Spleen (tissue), 11 donors: Measurements from ENCODE around the gene TBXA2R. TPM values are rescaled to one million over a fixed set of nuclear protein-coding genes. Genes with fewer than 3 reads are reported as not detected.

Experiments used
- DNase-seq: peaks from one replicate; pipeline ENCODE4 v3.0.0-alpha.2; 2020
- H3K27ac ChIP-seq, 8 donors: fragments of 200-600 bp; sonication (generic) in 7 of 8; 1 replicate in 4 of 8; 2 replicates in 4 of 8; pipeline versions ENCODE4 v1.5.0 to v1.8.0; 2016 to 2021; ENCODE audit warnings: inconsistent platforms in 4 of 8, mild to moderate bottlenecking in 4 of 8, moderate library complexity in 1 of 8
- H3K27me3 ChIP-seq, 7 donors: fragments of 200-600 bp; sonication (generic) in 6 of 7; replicated peaks in 1 of 7; 1 replicate in 4 of 7; 2 replicates in 3 of 7; pipeline versions ENCODE4 v1.5.0 to v1.8.0; 2016 to 2021; ENCODE audit warnings: inconsistent platforms in 3 of 7, mild to moderate bottlenecking in 1 of 7
- H3K36me3 ChIP-seq, 6 donors: fragments of 200-600 bp; sonication (generic) in 5 of 6; 1 replicate in 4 of 6; 2 replicates in 2 of 6; pipeline versions ENCODE4 v1.5.0 to v1.8.0; 2016 to 2021; ENCODE audit warnings: inconsistent platforms in 2 of 6
- H3K4me1 ChIP-seq, 6 donors: fragments of 200-600 bp; sonication (generic) in 5 of 6; 1 replicate in 3 of 6; 2 replicates in 3 of 6; pipeline versions ENCODE4 v1.5.0 to v1.8.0; 2016 to 2021; ENCODE audit warnings: inconsistent platforms in 3 of 6
- H3K4me3 ChIP-seq, 8 donors: fragments of 200-600 bp; sonication (generic) in 7 of 8; 1 replicate in 4 of 8; 2 replicates in 4 of 8; pipeline versions ENCODE4 v1.5.0 to v1.8.0; 2016 to 2021; ENCODE audit warnings: inconsistent platforms in 4 of 8, mild to moderate bottlenecking in 4 of 8, moderate library complexity in 2 of 8
- H3K9me3 ChIP-seq, 8 donors: fragments of 200-600 bp; sonication (generic) in 7 of 8; 1 replicate in 4 of 8; 2 replicates in 4 of 8; pipeline versions ENCODE4 v1.5.0 to v1.8.0; 2016 to 2021; ENCODE audit warnings: inconsistent platforms in 4 of 8
- POLR2A ChIP-seq, 3 donors: fragments of 450-650 bp; IDR thresholded peaks; one replicate each; pipeline ENCODE4 v1.5.1; 2017; ENCODE audit warnings: antibody characterized with exemption in 3 of 3, mild to moderate bottlenecking in 1 of 3
- POLR2AphosphoS5 ChIP-seq, 3 donors: sonication (generic); formaldehyde crosslinking; IDR thresholded peaks; one replicate each; pipeline ENCODE4 v1.5.1; 2017; ENCODE audit warnings: antibody characterized with exemption in 3 of 3
- WGBS, 5 donors: extraction: QIAGEN DNeasy Blood & Tissue Kit in 3 of 5; methylation state at CpG; one replicate each; pipeline versions ENCODE4 v1.1.5 to v1.1.7; 2013 to 2018; 5-methylcytosine and 5-hydroxymethylcytosine counted together
- intact Hi-C: fragments of 100-400 bp; cut with DNase I; formaldehyde crosslinking; loops from one replicate; pipeline ENCODE4 v1.15.0; 2023; ENCODE audit warnings: low total_unique reads
- polyA plus RNA-seq, 3 donors: library from polyadenylated mRNA; stranded (reverse); fragments of 200-250 nt; gene quantifications; one replicate each; pipeline ENCODE4 v1.2.1, GENCODE V29; 2013
- total RNA-seq, 7 donors: library from RNA; depleted of rRNA in 3 of 7; stranded (reverse); fragments of >200 nt in 3 of 7; fragmentation: NEBNext Ultra II Directional in 4 of 7; extraction: Animal tissue kit (Norgen Biotek cat#: 25700) in 4 of 7; gene quantifications; one replicate each; pipeline versions ENCODE4 v1.1.0 to v1.2.1, GENCODE V29; 2016 to 2021
- TF ChIP-seq, protein P1 (sequence below), 11 experiments: fragments of 200-600 bp in 7 of 11; fragments of 450-650 bp in 4 of 11; sonication (generic) in 4 of 11; IDR thresholded peaks in 8 of 11; conservative IDR thresholded peaks in 3 of 11; 1 replicate in 7 of 11; 2 replicates in 4 of 11; pipeline versions ENCODE4 v1.4.0 to v1.8.0; 2016 to 2021; ENCODE audit warnings: antibody characterized with exemption in 11 of 11, inconsistent platforms in 4 of 11, mild to moderate bottlenecking in 1 of 11
- donor health status: healthy with polysubstance abuse.
- donor health status: DM: no; HTN: no; CAD: no; lungs with moderate emphysema.
- donor health status: DM: no; HTN: no; CAD: no.
- donor health status: Bipolar disorder and iron deficiency.
- donor health status: healthy.
- donor health status: DM: no; HTN: no; CAD: no.
- donor health status: DM: yes; HTN: yes; CAD: no.

Gene TBXA2R
- total and polyA plus RNA-seq, 10 donors, result 2.1 to 16.1 (median 10.5) TPM

DNA sequence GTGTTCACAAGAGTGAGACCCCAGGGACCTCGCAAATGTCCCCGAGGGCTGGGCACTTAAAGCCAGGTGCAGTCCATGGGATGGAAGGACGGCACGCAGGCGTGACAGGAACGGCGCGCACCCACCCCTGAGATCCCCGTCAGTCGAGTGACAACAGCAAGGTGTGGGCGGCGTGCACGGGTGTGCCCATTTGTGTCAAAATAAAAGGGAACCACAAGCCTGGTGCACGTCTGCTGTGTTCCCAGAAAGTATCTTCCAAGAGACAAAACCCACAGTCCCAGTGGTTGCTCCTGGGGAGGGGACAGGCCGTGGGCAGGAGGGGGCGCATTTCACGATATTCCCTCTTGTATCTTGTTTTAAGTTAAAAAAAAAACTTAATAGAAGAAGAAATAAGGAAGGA lies 35.6 kb upstream of the TBXA2R start:
- H3K36me3 ChIP-seq, result peaks cover 0 to 100% (median 76%) of the 10 kb centered on the region in 6 donors

DNA sequence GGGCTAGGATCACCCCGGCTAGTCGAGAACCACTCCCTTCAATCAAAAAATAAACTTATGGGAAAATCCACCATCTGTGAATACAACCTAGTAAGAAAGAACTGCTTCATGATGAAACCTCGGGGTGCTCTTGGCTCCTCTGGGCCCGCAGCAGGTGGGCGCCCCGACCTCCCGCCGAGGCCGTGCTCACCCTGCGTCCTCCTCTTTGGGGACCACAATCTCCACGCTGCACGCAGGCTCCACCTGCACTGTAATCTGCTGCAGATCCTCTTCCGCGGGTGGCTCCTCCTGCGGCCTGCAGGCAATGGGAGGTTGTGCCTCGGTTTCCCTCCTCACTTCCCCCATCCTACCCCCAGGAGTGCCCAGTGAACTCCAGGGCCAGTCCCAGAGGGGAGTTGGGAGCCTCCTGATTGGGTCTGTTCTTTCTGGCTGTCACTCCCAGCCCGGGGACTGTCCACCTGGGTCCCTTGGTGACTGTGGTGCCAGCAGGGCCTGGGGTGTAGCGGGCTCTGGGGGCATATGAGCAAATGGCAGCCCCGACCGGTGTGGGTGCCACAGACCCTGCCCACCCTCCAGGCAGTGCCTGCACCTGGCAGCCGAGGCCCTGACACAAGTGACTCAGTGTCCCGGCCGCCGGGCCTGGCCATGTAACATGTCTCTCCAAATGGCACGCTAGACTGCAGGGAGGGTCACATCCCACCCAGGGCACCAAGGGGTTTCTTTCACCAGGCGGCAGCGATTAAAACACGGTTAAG lies 35.0 kb upstream of the TBXA2R start:
- Histone ChIP-seq H3K27me3 (no peaks in the 10 kb centered on the region), H3K4me1 (no peaks in the 10 kb centered on the region), H3K9me3 (no peaks in the 10 kb centered on the region), H3K4me3 (no peak overlapping the region), H3K27ac (no peak overlapping the region), H3K36me3 (peaks cover 0 to 100% (median 79%) of the 10 kb centered on the region in 6 donors)
- intact Hi-C loops, result no loop called here
- DNase-seq, result no peak
- 91 to 97% (median 94%) methylated on average over 20 to 28 of the region's 28 CpGs for WGBS, 5 donors
- no peak for TF ChIP-seq POLR2A (IDR thresholded peaks at IDR 0.05)
- TF ChIP-seq, protein P1, sequence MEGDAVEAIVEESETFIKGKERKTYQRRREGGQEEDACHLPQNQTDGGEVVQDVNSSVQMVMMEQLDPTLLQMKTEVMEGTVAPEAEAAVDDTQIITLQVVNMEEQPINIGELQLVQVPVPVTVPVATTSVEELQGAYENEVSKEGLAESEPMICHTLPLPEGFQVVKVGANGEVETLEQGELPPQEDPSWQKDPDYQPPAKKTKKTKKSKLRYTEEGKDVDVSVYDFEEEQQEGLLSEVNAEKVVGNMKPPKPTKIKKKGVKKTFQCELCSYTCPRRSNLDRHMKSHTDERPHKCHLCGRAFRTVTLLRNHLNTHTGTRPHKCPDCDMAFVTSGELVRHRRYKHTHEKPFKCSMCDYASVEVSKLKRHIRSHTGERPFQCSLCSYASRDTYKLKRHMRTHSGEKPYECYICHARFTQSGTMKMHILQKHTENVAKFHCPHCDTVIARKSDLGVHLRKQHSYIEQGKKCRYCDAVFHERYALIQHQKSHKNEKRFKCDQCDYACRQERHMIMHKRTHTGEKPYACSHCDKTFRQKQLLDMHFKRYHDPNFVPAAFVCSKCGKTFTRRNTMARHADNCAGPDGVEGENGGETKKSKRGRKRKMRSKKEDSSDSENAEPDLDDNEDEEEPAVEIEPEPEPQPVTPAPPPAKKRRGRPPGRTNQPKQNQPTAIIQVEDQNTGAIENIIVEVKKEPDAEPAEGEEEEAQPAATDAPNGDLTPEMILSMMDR (IDR thresholded peaks at IDR 0.05 in 8 of 11, conservative IDR thresholded peaks at IDR 0.05 in 3 of 11), result no peak
- peak in 1 of 3 donors; percentile 17 for TF ChIP-seq POLR2AphosphoS5 (IDR thresholded peaks at IDR 0.05)

More for the DNA sequence above, 35.6 kb upstream of the TBXA2R start:
- no peak for DNase-seq
- intact Hi-C loops, result no loop called here
- 91 to 94% (median 93%) methylated on average over 17 of the region's 17 CpGs for WGBS, 5 donors
- no peak overlapping the region for H3K4me3 ChIP-seq
- H3K27me3 ChIP-seq, result no peaks in the 10 kb centered on the region
- H3K9me3 ChIP-seq, result no peaks in the 10 kb centered on the region
- H3K27ac ChIP-seq, result no peak overlapping the region
- no peaks in the 10 kb centered on the region for H3K4me1 ChIP-seq
- TF ChIP-seq POLR2AphosphoS5 (IDR thresholded peaks at IDR 0.05) (no peak), POLR2A (IDR thresholded peaks at IDR 0.05) (no peak)
- TF ChIP-seq, protein P1 (IDR thresholded peaks at IDR 0.05 in 8 of 11, conservative IDR thresholded peaks at IDR 0.05 in 3 of 11), result no peak

DNA sequence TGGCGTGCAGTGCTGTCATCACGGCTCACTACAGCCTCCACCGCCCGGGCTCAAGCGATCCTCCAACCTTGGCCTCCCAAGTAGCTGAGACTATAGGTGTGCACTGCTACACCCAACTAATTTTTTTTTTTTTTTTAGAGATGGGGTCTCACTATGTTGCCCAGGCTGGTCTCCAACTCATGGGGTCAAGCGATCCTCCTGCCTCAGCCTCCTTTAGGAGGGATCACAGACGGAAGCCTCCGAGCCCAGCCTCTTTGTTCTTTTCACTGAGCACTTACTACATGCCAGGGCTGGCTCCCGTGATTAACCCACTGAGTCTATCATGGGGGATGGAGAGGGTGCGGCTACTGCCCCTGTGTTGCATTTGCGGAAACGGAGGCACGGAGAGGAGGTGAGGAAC lies 32.8 kb upstream of the TBXA2R start:
- H3K4me1 ChIP-seq, result no peaks in the 10 kb centered on the region
- no peak overlapping the region for H3K4me3 ChIP-seq
- no peak for DNase-seq
- intact Hi-C loops, result no loop called here
- TF ChIP-seq, protein P1 (IDR thresholded peaks at IDR 0.05 in 8 of 11, conservative IDR thresholded peaks at IDR 0.05 in 3 of 11), result no peak
- no peak for TF ChIP-seq POLR2AphosphoS5 (IDR thresholded peaks at IDR 0.05)
- no peak for TF ChIP-seq POLR2A (IDR thresholded peaks at IDR 0.05)
- no peak overlapping the region for H3K27ac ChIP-seq
- H3K36me3 ChIP-seq, result peaks cover 0 to 100% (median 65%) of the 10 kb centered on the region in 6 donors
- 92 to 96% (median 95%) methylated on average over 13 of the region's 13 CpGs for WGBS, 5 donors
- no peaks in the 10 kb centered on the region for H3K9me3 ChIP-seq
- no peaks in the 10 kb centered on the region for H3K27me3 ChIP-seq
